Adrenal gland (tissue), 12 donors: ENCODE results near the gene CPT1C. TPM values are rescaled to one million over a fixed set of nuclear protein-coding genes. Genes with fewer than 3 reads are reported as not detected.

Source experiments
- DNase-seq, 7 donors: peaks; one replicate each; pipeline ENCODE4 v3.0.0-alpha.2; 2019 to 2020
- H3K27ac ChIP-seq, 5 donors: fragments of 200-600 bp; sonication (generic) in 4 of 5; 1 replicate in 3 of 5; 2 replicates in 2 of 5; pipeline versions ENCODE4 v1.5.1 to v1.8.0; 2016 to 2020; ENCODE audit warnings: mild to moderate bottlenecking in 1 of 5
- H3K27me3 ChIP-seq: fragments of 200-600 bp; 2 replicates; pipeline ENCODE4 v1.8.0; 2021
- H3K36me3 ChIP-seq, 2 donors: fragments of 200-600 bp; replicated peaks in 1 of 2; 1 replicate in 1 of 2; 2 replicates in 1 of 2; pipeline versions ENCODE4 v1.5.1 to v1.8.0; 2018 to 2022
- H3K4me1 ChIP-seq, 2 donors: fragments of 200-600 bp; replicated peaks in 1 of 2; 1 replicate in 1 of 2; 2 replicates in 1 of 2; pipeline versions ENCODE4 v1.5.1 to v1.8.0; 2018 to 2021
- H3K4me3 ChIP-seq, 4 donors: fragments of 200-600 bp; sonication (generic) in 3 of 4; one replicate each; pipeline ENCODE4 v1.5.1; 2016 to 2018
- H3K9me3 ChIP-seq, 3 donors: fragments of 200-600 bp; sonication (generic) in 1 of 3; replicated peaks in 1 of 3; 1 replicate in 2 of 3; 2 replicates in 1 of 3; pipeline versions ENCODE4 v1.5.1 to v1.8.0; 2016 to 2021
- POLR2A ChIP-seq, 2 donors: fragments of 450-650 bp; IDR thresholded peaks; one replicate each; pipeline ENCODE4 v1.6.1; 2017; ENCODE audit warnings: antibody characterized with exemption in 2 of 2, mild to moderate bottlenecking in 2 of 2, moderate library complexity in 1 of 2
- WGBS, 4 donors: extraction: QIAGEN DNeasy Blood & Tissue Kit in 2 of 4; methylation state at CpG; one replicate each; pipeline versions ENCODE4 v1.1.5 to v1.1.7; 2013 to 2017; 5-methylcytosine and 5-hydroxymethylcytosine counted together
- intact Hi-C, 2 donors: fragments of 100-400 bp; cut with DNase I; formaldehyde crosslinking; loops; one replicate each; pipeline versions ENCODE4 v1.14.1 to v1.15.0; 2022 to 2023
- polyA plus RNA-seq, 3 donors: library from polyadenylated mRNA; stranded (reverse); fragments of 200-250 nt in 2 of 3; fragments of 350-450 nt in 1 of 3; fragmentation: Illumina TruSeq in 1 of 3; extraction: RNeasy Lipid Tissue Mini Kit (QIAGEN cat#74804) in 1 of 3; gene quantifications; one replicate each; pipeline ENCODE4 v1.2.3, GENCODE V29; 2013 to 2014
- total RNA-seq, 9 donors: library from RNA; depleted of rRNA in 4 of 9; stranded (reverse); fragments of >200 nt in 4 of 9; fragments of 120-200 nt in 1 of 9; fragmentation: NEBNext Ultra II Directional in 1 of 9; extraction: Animal tissue kit (Norgen Biotek cat#: 25700) in 1 of 9; gene quantifications; one replicate each; pipeline versions ENCODE4 v1.1.0 to v1.2.4, GENCODE V29; 2013 to 2023
- TF ChIP-seq, protein P1 (sequence below), 6 experiments: fragments of 450-650 bp in 4 of 6; fragments of 200-600 bp in 2 of 6; sonication (generic) in 1 of 6; IDR thresholded peaks; 1 replicate in 5 of 6; 2 replicates in 1 of 6; pipeline versions ENCODE4 v1.5.1 to v1.8.0; 2016 to 2021; ENCODE audit warnings: antibody characterized with exemption in 6 of 6, mild to moderate bottlenecking in 2 of 6, moderate library complexity in 1 of 6
- donor health status: healthy with polysubstance abuse.
- donor health status: Bipolar disorder and iron deficiency.
- donor health status: DM: yes; HTN: yes; CAD: no.
- donor health status: DM: no; HTN: no; CAD: no.
- donor health status: DM: no; HTN: no; CAD: no.
- donor health status: DM: yes; HTN: yes; CAD: no.

CPT1C gene
- total and polyA plus RNA-seq, 12 donors: 2.4 to 55.7 (median 5.9) TPM; not detected in 1

- 54 to 73% (median 71%) methylated on average over 6 to 11 of the region's 11 CpGs for WGBS, 4 donors
- Histone ChIP-seq H3K4me3 (no peak overlapping the region), H3K9me3 (no peaks in the 10 kb centered on the region), H3K36me3 (no peaks in the 10 kb centered on the region), H3K27me3 (no peaks in the 10 kb centered on the region), H3K4me1 (no peaks in the 10 kb centered on the region), H3K27ac (no peak overlapping the region)
- no peak for TF ChIP-seq POLR2A (IDR thresholded peaks at IDR 0.05)
- TF ChIP-seq, protein P1, sequence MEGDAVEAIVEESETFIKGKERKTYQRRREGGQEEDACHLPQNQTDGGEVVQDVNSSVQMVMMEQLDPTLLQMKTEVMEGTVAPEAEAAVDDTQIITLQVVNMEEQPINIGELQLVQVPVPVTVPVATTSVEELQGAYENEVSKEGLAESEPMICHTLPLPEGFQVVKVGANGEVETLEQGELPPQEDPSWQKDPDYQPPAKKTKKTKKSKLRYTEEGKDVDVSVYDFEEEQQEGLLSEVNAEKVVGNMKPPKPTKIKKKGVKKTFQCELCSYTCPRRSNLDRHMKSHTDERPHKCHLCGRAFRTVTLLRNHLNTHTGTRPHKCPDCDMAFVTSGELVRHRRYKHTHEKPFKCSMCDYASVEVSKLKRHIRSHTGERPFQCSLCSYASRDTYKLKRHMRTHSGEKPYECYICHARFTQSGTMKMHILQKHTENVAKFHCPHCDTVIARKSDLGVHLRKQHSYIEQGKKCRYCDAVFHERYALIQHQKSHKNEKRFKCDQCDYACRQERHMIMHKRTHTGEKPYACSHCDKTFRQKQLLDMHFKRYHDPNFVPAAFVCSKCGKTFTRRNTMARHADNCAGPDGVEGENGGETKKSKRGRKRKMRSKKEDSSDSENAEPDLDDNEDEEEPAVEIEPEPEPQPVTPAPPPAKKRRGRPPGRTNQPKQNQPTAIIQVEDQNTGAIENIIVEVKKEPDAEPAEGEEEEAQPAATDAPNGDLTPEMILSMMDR (IDR thresholded peaks at IDR 0.05): no peak
- intact Hi-C loops: no loop called here
- no peak for DNase-seq
Measured at GRCh38 chr19:49700563-49700962, 9.6 kb downstream of the CPT1C start.

- no peak overlapping the region for H3K27ac ChIP-seq
- H3K4me1 ChIP-seq: no peaks in the 10 kb centered on the region
- H3K4me3 ChIP-seq: no peak overlapping the region
- 37 to 72% (median 63%) methylated on average over 20 to 40 of the region's 40 CpGs for WGBS, 4 donors
- H3K36me3 ChIP-seq: no peaks in the 10 kb centered on the region
- intact Hi-C loops: no loop called here
- no peaks in the 10 kb centered on the region for H3K9me3 ChIP-seq
- H3K27me3 ChIP-seq: no peaks in the 10 kb centered on the region
- TF ChIP-seq, protein P1 (IDR thresholded peaks at IDR 0.05): no peak
- no peak for TF ChIP-seq POLR2A (IDR thresholded peaks at IDR 0.05)
- DNase-seq: no peak
Measured at GRCh38 chr19:49701271-49701786, 10.4 kb downstream of the CPT1C start.

DNA sequence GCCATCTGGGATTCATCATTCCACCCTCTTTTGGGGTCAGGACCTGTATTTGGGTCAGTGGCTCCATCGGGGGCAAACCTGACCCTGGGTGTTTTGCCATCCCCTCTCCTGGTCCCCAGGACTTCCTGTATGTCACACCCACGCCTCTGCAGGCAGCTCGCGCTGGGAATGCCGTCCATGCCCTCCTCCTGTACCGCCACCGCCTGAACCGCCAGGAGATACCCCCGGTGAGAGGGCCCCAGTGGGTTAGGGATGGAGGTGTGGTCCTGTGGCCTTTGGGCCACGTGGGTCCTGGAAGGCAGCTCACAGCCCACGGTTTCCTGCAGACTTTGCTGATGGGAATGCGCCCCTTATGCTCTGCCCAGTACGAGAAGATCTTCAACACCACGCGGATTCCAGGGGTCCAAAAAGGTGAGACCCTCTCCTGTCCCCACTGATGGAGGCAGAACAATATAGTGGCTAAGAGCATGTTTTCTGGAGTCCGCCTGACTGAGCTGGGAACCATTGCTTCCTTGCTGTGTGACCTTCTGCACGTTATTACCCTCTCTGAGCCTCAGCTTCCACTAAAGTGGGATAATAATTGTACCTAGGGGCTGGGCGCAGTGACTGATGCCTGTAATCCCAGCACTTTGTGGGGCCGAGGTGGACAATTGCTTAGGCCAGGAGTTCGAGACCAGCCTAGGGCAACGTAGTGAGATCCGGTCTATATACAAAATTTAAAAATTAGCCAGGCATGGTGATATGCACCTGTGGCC is 14.1 kb downstream of the CPT1C start:
- H3K9me3 ChIP-seq: no peaks in the 10 kb centered on the region
- H3K4me1 ChIP-seq: no peaks in the 10 kb centered on the region
- no peak for DNase-seq
- H3K4me3 ChIP-seq: no peak overlapping the region
- intact Hi-C loops: no loop called here
- no peaks in the 10 kb centered on the region for H3K27me3 ChIP-seq
- TF ChIP-seq, protein P1 (IDR thresholded peaks at IDR 0.05): no peak
- no peak for TF ChIP-seq POLR2A (IDR thresholded peaks at IDR 0.05)
- WGBS, 4 donors: 84 to 91% (median 87%) methylated on average over 7 to 22 of the region's 22 CpGs
- no peaks in the 10 kb centered on the region for H3K36me3 ChIP-seq
- H3K27ac ChIP-seq: no peak overlapping the region

- H3K27ac ChIP-seq: no peak overlapping the region
- no peaks in the 10 kb centered on the region for H3K4me1 ChIP-seq
- no peaks in the 10 kb centered on the region for H3K9me3 ChIP-seq
- no peak for DNase-seq
- H3K4me3 ChIP-seq: no peak overlapping the region
- TF ChIP-seq, protein P1 (IDR thresholded peaks at IDR 0.05): no peak
- no peak for TF ChIP-seq POLR2A (IDR thresholded peaks at IDR 0.05)
- H3K36me3 ChIP-seq: no peaks in the 10 kb centered on the region
- no peaks in the 10 kb centered on the region for H3K27me3 ChIP-seq
- intact Hi-C loops: no loop called here
- WGBS, 4 donors: 88 to 95% (median 89%) methylated on average over 13 to 16 of the region's 16 CpGs
Measured at GRCh38 chr19:49705919-49706318, 15.0 kb downstream of the CPT1C start.
